Measurements from ENCODE around the gene SIT1.

GRCh38 chr9:35650341-35651158 is at the start of gene SIT1:
- TF ChIP-seq POLR2AphosphoS5 (IDR thresholded peaks at IDR 0.05; ENCODE audit: low read depth) (peak; percentile 20; the same call in 1 of the 2 replicates), EZH2 (IDR thresholded peaks at IDR 0.05; ENCODE audit: low read depth, unreplicated experiment) (no peak), CTCF (conservative IDR thresholded peaks at IDR 0.05; ENCODE audit: low read depth in 2 of 2) (no peak), EZH2phosphoT487 (IDR thresholded peaks at IDR 0.05; ENCODE audit: unreplicated experiment) (no peak), JUNB (IDR thresholded peaks at IDR 0.05; ENCODE audit: unreplicated experiment) (no peak), CREB1 (CRISPR knock-in tag; IDR thresholded peaks at IDR 0.05; ENCODE audit: low read depth) (no peak), ZNF114 (CRISPR knock-in tag; IDR thresholded peaks at IDR 0.05) (no peak), ETS1 (IDR thresholded peaks at IDR 0.05) (no peak), STAT1 (IDR thresholded peaks at IDR 0.05; ENCODE audit: unreplicated experiment) (no peak), ZNF331 (CRISPR knock-in tag; IDR thresholded peaks at IDR 0.05; ENCODE audit: low read depth) (no peak)
- TF ChIP-seq, protein P1, sequence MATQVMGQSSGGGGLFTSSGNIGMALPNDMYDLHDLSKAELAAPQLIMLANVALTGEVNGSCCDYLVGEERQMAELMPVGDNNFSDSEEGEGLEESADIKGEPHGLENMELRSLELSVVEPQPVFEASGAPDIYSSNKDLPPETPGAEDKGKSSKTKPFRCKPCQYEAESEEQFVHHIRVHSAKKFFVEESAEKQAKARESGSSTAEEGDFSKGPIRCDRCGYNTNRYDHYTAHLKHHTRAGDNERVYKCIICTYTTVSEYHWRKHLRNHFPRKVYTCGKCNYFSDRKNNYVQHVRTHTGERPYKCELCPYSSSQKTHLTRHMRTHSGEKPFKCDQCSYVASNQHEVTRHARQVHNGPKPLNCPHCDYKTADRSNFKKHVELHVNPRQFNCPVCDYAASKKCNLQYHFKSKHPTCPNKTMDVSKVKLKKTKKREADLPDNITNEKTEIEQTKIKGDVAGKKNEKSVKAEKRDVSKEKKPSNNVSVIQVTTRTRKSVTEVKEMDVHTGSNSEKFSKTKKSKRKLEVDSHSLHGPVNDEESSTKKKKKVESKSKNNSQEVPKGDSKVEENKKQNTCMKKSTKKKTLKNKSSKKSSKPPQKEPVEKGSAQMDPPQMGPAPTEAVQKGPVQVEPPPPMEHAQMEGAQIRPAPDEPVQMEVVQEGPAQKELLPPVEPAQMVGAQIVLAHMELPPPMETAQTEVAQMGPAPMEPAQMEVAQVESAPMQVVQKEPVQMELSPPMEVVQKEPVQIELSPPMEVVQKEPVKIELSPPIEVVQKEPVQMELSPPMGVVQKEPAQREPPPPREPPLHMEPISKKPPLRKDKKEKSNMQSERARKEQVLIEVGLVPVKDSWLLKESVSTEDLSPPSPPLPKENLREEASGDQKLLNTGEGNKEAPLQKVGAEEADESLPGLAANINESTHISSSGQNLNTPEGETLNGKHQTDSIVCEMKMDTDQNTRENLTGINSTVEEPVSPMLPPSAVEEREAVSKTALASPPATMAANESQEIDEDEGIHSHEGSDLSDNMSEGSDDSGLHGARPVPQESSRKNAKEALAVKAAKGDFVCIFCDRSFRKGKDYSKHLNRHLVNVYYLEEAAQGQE (IDR thresholded peaks at IDR 0.05; ENCODE audit: unreplicated experiment) = no peak

Measured in GM23338 (cell line).